ENCODE data around the gene DISP3. TPM values are rescaled to one million over a fixed set of nuclear protein-coding genes. Genes with fewer than 3 reads are reported as not detected.

DISP3 gene
- polyA plus RNA-seq, 1 of the 3 experiments (the other 2 are of a cell fraction), result 0.08 TPM

DNA sequence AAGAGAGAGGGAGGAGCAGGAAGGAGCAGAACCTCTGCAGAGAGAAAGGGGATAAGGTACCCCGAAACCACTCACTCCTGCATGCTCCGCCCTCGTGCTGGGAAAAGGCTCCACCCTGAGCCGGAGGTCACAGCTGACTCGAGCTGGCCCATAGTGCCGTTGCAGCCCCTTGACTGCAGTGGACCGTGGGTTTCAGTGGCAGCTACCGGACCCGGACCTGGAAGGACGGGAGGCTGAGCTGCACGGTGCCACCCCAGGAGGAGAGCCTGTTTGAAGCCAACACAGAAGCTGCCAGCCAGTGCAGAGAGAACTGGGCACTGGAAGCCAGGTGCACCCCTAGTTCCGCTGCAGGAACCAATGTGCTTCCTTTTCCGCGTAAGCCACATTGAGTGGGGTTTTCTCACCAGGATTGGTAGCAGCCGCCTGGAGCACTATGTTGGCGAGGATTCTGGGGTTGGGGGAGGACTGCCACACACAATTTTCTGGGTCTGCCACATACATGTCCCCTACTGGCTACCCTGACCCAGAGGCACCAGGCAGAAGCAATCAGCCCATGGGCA, 91.9 kb downstream of the DISP3 start:
- no peak overlapping the region for H3K27ac ChIP-seq (ENCODE audit: low read depth in 2 of 2, low read length in 1 of 2)
- H3K79me2 ChIP-seq (ENCODE audit: insufficient read depth), result no peaks in the 10 kb centered on the region
- no peak overlapping the region for H3K4me2 ChIP-seq
- WGBS (ENCODE audit: low lambda C conversion rate), result 68% methylated on average over 12 of the region's 16 CpGs
- TF ChIP-seq, protein P1, sequence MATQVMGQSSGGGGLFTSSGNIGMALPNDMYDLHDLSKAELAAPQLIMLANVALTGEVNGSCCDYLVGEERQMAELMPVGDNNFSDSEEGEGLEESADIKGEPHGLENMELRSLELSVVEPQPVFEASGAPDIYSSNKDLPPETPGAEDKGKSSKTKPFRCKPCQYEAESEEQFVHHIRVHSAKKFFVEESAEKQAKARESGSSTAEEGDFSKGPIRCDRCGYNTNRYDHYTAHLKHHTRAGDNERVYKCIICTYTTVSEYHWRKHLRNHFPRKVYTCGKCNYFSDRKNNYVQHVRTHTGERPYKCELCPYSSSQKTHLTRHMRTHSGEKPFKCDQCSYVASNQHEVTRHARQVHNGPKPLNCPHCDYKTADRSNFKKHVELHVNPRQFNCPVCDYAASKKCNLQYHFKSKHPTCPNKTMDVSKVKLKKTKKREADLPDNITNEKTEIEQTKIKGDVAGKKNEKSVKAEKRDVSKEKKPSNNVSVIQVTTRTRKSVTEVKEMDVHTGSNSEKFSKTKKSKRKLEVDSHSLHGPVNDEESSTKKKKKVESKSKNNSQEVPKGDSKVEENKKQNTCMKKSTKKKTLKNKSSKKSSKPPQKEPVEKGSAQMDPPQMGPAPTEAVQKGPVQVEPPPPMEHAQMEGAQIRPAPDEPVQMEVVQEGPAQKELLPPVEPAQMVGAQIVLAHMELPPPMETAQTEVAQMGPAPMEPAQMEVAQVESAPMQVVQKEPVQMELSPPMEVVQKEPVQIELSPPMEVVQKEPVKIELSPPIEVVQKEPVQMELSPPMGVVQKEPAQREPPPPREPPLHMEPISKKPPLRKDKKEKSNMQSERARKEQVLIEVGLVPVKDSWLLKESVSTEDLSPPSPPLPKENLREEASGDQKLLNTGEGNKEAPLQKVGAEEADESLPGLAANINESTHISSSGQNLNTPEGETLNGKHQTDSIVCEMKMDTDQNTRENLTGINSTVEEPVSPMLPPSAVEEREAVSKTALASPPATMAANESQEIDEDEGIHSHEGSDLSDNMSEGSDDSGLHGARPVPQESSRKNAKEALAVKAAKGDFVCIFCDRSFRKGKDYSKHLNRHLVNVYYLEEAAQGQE (IDR thresholded peaks at IDR 0.05; ENCODE audit: low read depth, low read length), result no peak
- H3F3A ChIP-seq (replicated peaks; ENCODE audit: insufficient read depth), result no peaks in the 10 kb centered on the region
- no peaks in the 10 kb centered on the region for H3K36me3 ChIP-seq (replicated peaks in 1 of 2; ENCODE audit: control insufficient read depth in 1 of 2, insufficient read depth in 2 of 2, low read length in 1 of 2)
- H3K4me1 ChIP-seq (ENCODE audit: control insufficient read depth in 1 of 2, insufficient read depth in 2 of 2, low read depth in 1 of 2, low read length in 1 of 2), result peaks cover 0 to 15% of the 10 kb centered on the region in 2 experiments; a peak in 1 of 4 replicates
- H3K9me2 ChIP-seq, result no peaks in the 10 kb centered on the region
- H3K9me3 ChIP-seq, result no peaks in the 10 kb centered on the region
- no peaks in the 10 kb centered on the region for H4K20me1 ChIP-seq (ENCODE audit: insufficient read depth)
- CTCF ChIA-PET, result no interaction called here
- H2AFZ ChIP-seq (ENCODE audit: low read depth), result no peak overlapping the region
- POLR2A ChIA-PET, result no interaction called here
- H3K4me3 ChIP-seq (ENCODE audit: low read depth in 2 of 2, low read length in 1 of 2), result no peak overlapping the region
- DNase-seq, result no peak
- H3K27me3 ChIP-seq (ENCODE audit: insufficient read depth), result no peaks in the 10 kb centered on the region
- no peak overlapping the region for H3K9ac ChIP-seq

DNA sequence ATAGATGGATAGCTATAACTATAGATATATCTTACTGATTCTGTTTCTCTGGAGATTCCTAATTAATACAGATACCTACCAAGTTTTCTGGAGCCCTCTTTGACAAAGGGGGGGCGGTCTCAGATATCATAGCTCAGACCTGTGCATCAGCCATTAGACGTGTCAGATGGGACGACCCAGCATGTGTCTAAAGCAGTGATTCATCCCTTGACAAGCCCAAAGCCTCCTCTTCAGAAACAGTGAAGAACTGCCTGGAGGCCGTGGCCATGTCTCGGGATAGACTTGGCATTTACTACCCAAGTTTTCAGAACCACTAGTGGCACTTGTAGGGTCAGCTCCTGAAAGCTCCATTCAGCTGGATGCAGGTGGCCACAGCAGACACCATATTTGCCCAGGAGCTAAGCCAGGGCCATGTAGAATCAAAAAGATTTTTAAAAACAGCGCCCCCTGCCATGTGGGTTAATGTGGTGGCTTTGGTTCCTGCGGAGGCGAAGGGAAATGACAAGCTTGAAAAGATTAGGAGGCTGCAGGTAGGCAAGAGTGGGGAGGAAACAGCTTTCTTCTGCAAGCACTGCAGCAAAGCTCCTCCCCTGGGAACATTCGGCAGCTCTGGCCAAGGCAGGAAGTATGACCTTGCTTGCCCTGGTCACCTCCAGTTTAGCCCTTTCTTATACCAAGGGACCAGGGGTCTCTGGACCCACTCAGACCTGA, 93.1 kb downstream of the DISP3 start:
- 62% methylated on average over 9 of the region's 9 CpGs for WGBS (ENCODE audit: low lambda C conversion rate)
- CTCF ChIA-PET, result interaction anchor here (0.7 to 1.4 kb wide), 5 partner anchors 9 to 116 kb away, joined by 3 to 4 read pairs (median 4); partner anchors contain the start of gene DISP3

More for the DNA sequence above, 93.1 kb downstream of the DISP3 start:
- Histone ChIP-seq H2AFZ (ENCODE audit: low read depth) (no peak overlapping the region), H3K4me3 (ENCODE audit: low read depth in 2 of 2, low read length in 1 of 2) (no peak overlapping the region; a peak in 1 of 4 replicates), H3K9me3 (no peaks in the 10 kb centered on the region), H3K27me3 (ENCODE audit: insufficient read depth) (no peaks in the 10 kb centered on the region), H3K36me3 (replicated peaks in 1 of 2; ENCODE audit: control insufficient read depth in 1 of 2, insufficient read depth in 2 of 2, low read length in 1 of 2) (no peaks in the 10 kb centered on the region), H3K4me1 (ENCODE audit: control insufficient read depth in 1 of 2, insufficient read depth in 2 of 2, low read depth in 1 of 2, low read length in 1 of 2) (peaks cover 0 to 14% of the 10 kb centered on the region in 2 experiments; a peak in 1 of 4 replicates), H3K4me2 (no peak overlapping the region), H3K9me2 (no peaks in the 10 kb centered on the region), H3F3A (replicated peaks; ENCODE audit: insufficient read depth) (no peaks in the 10 kb centered on the region), H3K27ac (ENCODE audit: low read depth in 2 of 2, low read length in 1 of 2) (no peak overlapping the region), H3K79me2 (ENCODE audit: insufficient read depth) (no peaks in the 10 kb centered on the region), H3K9ac (no peak overlapping the region), H4K20me1 (ENCODE audit: insufficient read depth) (no peaks in the 10 kb centered on the region)
- no peak for TF ChIP-seq ELF1 (IDR thresholded peaks at IDR 0.05)
- TF ChIP-seq GABPA (IDR thresholded peaks at IDR 0.05; ENCODE audit: low read depth), result no peak
- TF ChIP-seq EP300 (IDR thresholded peaks at IDR 0.05; ENCODE audit: borderline replicate concordance in 1 of 2, low read depth in 1 of 2, low read length in 1 of 2), result no peak
- TF ChIP-seq RFX5 (IDR thresholded peaks at IDR 0.05; ENCODE audit: low read length), result no peak
- TF ChIP-seq NFIC (IDR thresholded peaks at IDR 0.05; ENCODE audit: borderline replicate concordance), result no peak
- no peak for DNase-seq
- POLR2A ChIA-PET, result interaction anchor here (1.3 kb wide), 1 partner anchor 8 kb away, joined by 4 read pairs; no protein-coding TSS in a partner anchor
